Lower lobe of right lung (tissue), 2 donors: ENCODE data around the gene IL1B. TPM values are rescaled to one million over a fixed set of nuclear protein-coding genes. Genes with fewer than 3 reads are reported as not detected.

Experiments
- ATAC-seq, 2 donors: fragments of 200-7000 bp; cut with Tn5 transposase; one replicate each; pipeline ENCODE4 v1.9.1; 2020 to 2022; ENCODE audit warnings: mild to moderate bottlenecking in 2 of 2, moderate library complexity in 2 of 2
- DNase-seq: peaks from one replicate; pipeline ENCODE4 v3.0.0-alpha.2; 2020
- H3K27ac ChIP-seq: fragments of 200-600 bp; one replicate; pipeline ENCODE4 v1.8.0; 2022
- H3K27me3 ChIP-seq: fragments of 200-600 bp; one replicate; pipeline ENCODE4 v1.8.0; 2022; ENCODE audit warnings: low read depth
- H3K36me3 ChIP-seq: fragments of 200-600 bp; one replicate; pipeline ENCODE4 v1.8.0; 2022; ENCODE audit warnings: mild to moderate bottlenecking
- H3K4me1 ChIP-seq: fragments of 200-600 bp; one replicate; pipeline ENCODE4 v1.8.0; 2022
- H3K4me3 ChIP-seq: fragments of 200-600 bp; one replicate; pipeline ENCODE4 v1.8.0; 2022; ENCODE audit warnings: mild to moderate bottlenecking
- H3K9me3 ChIP-seq: fragments of 200-600 bp; one replicate; pipeline ENCODE4 v1.8.0; 2022
- CTCF ChIP-seq: fragments of 200-600 bp; IDR thresholded peaks from one replicate; pipeline ENCODE4 v1.8.0; 2022; ENCODE audit warnings: antibody characterized with exemption, mild to moderate bottlenecking
- intact Hi-C: fragments of 100-400 bp; cut with DNase I; formaldehyde crosslinking; loops from one replicate; pipeline ENCODE4 v1.11.0; 2022
- total RNA-seq: library from RNA; stranded (reverse); fragmentation: NEBNext Ultra II Directional; extraction: Animal tissue kit (Norgen Biotek cat#: 25700); gene quantifications from one replicate; pipeline ENCODE4 v1.2.1, GENCODE V29; 2021
- donor health status: DM: no; HTN: yes; CAD: no; lungs with severe emphysema.

IL1B gene
- total RNA-seq, 1 donor from 2014 or later = 17.5 TPM

DNA sequence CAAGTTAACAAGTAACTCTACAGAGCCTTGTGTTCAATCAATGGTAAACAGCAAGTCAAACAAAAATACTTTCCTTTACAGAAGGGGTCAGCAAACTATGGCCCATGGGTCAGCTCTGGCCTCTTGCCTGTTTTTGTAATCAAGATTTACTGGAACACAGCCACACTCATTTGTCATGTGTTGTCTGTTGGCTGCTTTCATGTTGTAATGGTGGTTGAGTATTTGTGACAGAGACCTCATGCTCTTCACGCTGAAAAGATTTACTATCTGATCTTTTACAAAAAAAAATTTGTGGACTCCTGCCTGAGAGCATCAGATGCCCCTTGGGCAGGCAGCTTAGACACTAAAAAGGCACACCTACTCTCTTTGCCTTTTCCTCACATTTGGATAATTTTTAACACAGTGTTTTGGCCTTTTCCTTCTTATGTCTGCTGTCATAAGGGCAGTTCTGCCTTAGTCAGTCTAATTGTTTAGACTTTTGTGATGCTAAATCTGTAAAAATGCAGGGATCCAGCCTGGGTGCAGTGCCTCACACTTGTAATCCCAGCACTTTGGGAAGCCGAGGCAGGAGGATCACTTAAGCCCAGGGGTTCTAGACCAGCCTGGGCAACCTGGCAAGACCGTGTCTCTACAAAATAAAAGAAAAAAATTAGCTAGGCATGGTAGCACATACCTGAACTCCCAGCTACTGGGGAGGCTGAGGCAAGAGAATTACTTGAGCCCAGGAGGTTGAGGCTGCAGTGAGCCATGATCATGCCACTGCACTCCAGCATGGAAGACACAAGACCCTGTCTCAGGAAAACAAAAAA lies 18.3 kb downstream of the IL1B start:
- intact Hi-C loops = no loop called here
- no peaks in the 10 kb centered on the region for H3K36me3 ChIP-seq
- no peak overlapping the region for H3K27ac ChIP-seq
- DNase-seq (no peak), ATAC-seq (peak in 1 of 2 donors; percentile 32)
- no peak overlapping the region for H3K4me3 ChIP-seq
- peaks cover 7% of the 10 kb centered on the region for H3K4me1 ChIP-seq
- no peaks in the 10 kb centered on the region for H3K27me3 ChIP-seq
- no peak for TF ChIP-seq CTCF
- H3K9me3 ChIP-seq = no peaks in the 10 kb centered on the region

- Histone ChIP-seq H3K27me3 (no peaks in the 10 kb centered on the region), H3K36me3 (no peaks in the 10 kb centered on the region), H3K4me1 (peaks cover 19% of the 10 kb centered on the region), H3K27ac (no peak overlapping the region), H3K9me3 (no peaks in the 10 kb centered on the region), H3K4me3 (no peak overlapping the region)
- TF ChIP-seq CTCF = no peak
- intact Hi-C loops = no loop called here
- no peak for DNase-seq
- ATAC-seq = no peak
Observed at GRCh38 chr2:112817082-112817689, 19.4 kb downstream of the IL1B start.

GRCh38 chr2:112814278-112814677 lies 22.3 kb downstream of the IL1B start:
- no peaks in the 10 kb centered on the region for H3K9me3 ChIP-seq
- DNase-seq = no peak
- H3K27ac ChIP-seq = no peak overlapping the region
- H3K36me3 ChIP-seq = no peaks in the 10 kb centered on the region
- no peak overlapping the region for H3K4me3 ChIP-seq
- no peaks in the 10 kb centered on the region for H3K27me3 ChIP-seq
- H3K4me1 ChIP-seq = peaks cover 31% of the 10 kb centered on the region
- intact Hi-C loops = no loop called here
- no peak for ATAC-seq
- no peak for TF ChIP-seq CTCF

- ATAC-seq = no peak
- DNase-seq = no peak
Observed at GRCh38 chr2:112813280-112813966, 23.2 kb downstream of the IL1B start.

More at GRCh38 chr2:112813280-112813966, 23.2 kb downstream of the IL1B start:
- intact Hi-C loops = no loop called here
- Histone ChIP-seq H3K27me3 (no peaks in the 10 kb centered on the region), H3K36me3 (no peaks in the 10 kb centered on the region), H3K9me3 (no peaks in the 10 kb centered on the region), H3K4me3 (no peak overlapping the region), H3K4me1 (peaks cover 30% of the 10 kb centered on the region), H3K27ac (no peak overlapping the region)
- no peak for TF ChIP-seq CTCF
